MCF 10A (cell line): ENCODE measurements around the gene DCST1. TPM values are rescaled to one million over a fixed set of nuclear protein-coding genes. Genes with fewer than 3 reads are reported as not detected.
A peak's percentile ranks its signal among the peaks of the same experiment; 100 is the strongest.

ENCODE experiments used
- BruUV-seq: library from RNA; stranded (reverse); fragments of 400-500 nt; replicated peaks from 2 replicates; lab custom pipeline; 2021; lab: Mats Ljungman, UMichigan
- CTCF ChIA-PET: fragments of 300-600 bp; sonication (Branson Sonifier 250); formaldehyde crosslinking; extraction: SDS; loops from one replicate; lab custom pipeline; 2021; ENCODE audit warnings: antibody characterized with exemption, inconsistent platforms; lab: Yijun Ruan, JAX
- POLR2A ChIA-PET: fragments of 300-600, 350-650 bp; sonication (Branson Sonifier 250); formaldehyde crosslinking; extraction: SDS; loops from one replicate; lab custom pipeline; 2020; ENCODE audit warnings: antibody characterized with exemption, inconsistent platforms; lab: Yijun Ruan, JAX
- DNase-seq: peaks from one replicate; pipeline ENCODE4 v3.0.0-alpha.2; 2018; ENCODE audit not compliant: unreplicated experiment
- H3K27ac Mint-ChIP-seq: one replicate; pipeline ENCODE4 v1.8.0; 2022; ENCODE audit warnings: mild to moderate bottlenecking, low read depth, mixed read lengths; ENCODE audit not compliant: unreplicated experiment
- H3K27me3 Mint-ChIP-seq: one replicate; pipeline ENCODE4 v1.8.0; 2022; ENCODE audit warnings: mixed read lengths; ENCODE audit not compliant: insufficient read depth, unreplicated experiment
- H3K36me3 Mint-ChIP-seq: one replicate; pipeline ENCODE4 v1.8.0; 2022; ENCODE audit warnings: mild to moderate bottlenecking, moderate library complexity, mixed read lengths; ENCODE audit not compliant: insufficient read depth, unreplicated experiment
- H3K4me1 Mint-ChIP-seq: one replicate; pipeline ENCODE4 v1.8.0; 2022; ENCODE audit warnings: mixed read lengths; ENCODE audit not compliant: insufficient read depth, unreplicated experiment
- H3K4me3 Mint-ChIP-seq: one replicate; pipeline ENCODE4 v1.8.0; 2022; ENCODE audit warnings: mild to moderate bottlenecking, moderate library complexity, mixed read lengths; ENCODE audit not compliant: unreplicated experiment
- H3K9me3 Mint-ChIP-seq: one replicate; pipeline ENCODE4 v1.8.0; 2022; ENCODE audit warnings: mixed read lengths; ENCODE audit not compliant: unreplicated experiment
- intact Hi-C: fragments of 100-400 bp; cut with micrococcal nuclease; formaldehyde crosslinking; loops from 2 replicates; pipeline ENCODE4 v1.14.1; 2022
- total RNA-seq: library from RNA; stranded (reverse); gene quantifications from 2 replicates; pipeline ENCODE4 v1.2.3, GENCODE V29; 2022
- TF ChIP-seq, protein P1 (sequence below): fragments of 200-600 bp; IDR thresholded peaks from one replicate; pipeline ENCODE4 v1.8.0; 2022; ENCODE audit warnings: antibody characterized with exemption, mild to moderate bottlenecking; ENCODE audit not compliant: unreplicated experiment

Gene DCST1
- total RNA-seq, 1 experiment from 2014 or later = 0.21 TPM

DNA sequence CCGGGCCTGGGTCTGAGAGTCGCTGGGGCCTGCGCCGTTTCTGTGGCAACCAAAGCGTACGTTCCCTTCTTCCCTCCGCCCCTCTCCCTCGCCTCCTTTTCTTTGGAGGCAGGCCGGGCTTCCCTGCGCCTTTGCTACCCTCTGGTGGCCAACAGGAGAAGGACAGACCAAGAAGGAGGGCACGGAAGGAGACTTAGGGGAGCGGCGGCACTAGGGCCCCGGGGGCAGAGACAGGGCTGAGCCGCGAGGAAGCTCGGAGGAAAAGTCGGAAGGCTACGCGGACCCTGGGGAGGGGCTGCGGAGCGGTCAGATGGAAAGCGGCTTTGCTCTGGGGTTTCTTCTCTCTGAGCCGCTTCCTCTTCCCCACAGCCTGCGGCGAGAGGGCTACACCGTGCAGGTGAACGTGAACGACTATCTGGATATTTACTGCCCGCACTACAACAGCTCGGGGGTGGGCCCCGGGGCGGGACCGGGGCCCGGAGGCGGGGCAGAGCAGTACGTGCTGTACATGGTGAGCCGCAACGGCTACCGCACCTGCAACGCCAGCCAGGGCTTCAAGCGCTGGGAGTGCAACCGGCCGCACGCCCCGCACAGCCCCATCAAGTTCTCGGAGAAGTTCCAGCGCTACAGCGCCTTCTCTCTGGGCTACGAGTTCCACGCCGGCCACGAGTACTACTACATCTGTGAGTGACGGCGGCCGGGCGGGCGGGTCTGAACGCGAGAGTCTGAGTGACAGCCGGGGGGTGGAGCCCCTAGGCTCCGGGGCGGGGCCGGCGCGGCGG, 51.3 kb downstream of the DCST1 start:
- peaks cover 19% of the 10 kb centered on the region for H3K27me3 Mint-ChIP-seq
- peaks cover 28% of the 10 kb centered on the region for H3K4me1 Mint-ChIP-seq
- POLR2A ChIA-PET = interaction anchor here (0.7 to 3.8 kb wide), 35 partner anchors 9 to 670 kb away, joined by 3 to 35 read pairs (median 6); partner anchors contain the start of genes ADAM15, CKS1B, EFNA1 and EFNA4
- TF ChIP-seq, protein P1, sequence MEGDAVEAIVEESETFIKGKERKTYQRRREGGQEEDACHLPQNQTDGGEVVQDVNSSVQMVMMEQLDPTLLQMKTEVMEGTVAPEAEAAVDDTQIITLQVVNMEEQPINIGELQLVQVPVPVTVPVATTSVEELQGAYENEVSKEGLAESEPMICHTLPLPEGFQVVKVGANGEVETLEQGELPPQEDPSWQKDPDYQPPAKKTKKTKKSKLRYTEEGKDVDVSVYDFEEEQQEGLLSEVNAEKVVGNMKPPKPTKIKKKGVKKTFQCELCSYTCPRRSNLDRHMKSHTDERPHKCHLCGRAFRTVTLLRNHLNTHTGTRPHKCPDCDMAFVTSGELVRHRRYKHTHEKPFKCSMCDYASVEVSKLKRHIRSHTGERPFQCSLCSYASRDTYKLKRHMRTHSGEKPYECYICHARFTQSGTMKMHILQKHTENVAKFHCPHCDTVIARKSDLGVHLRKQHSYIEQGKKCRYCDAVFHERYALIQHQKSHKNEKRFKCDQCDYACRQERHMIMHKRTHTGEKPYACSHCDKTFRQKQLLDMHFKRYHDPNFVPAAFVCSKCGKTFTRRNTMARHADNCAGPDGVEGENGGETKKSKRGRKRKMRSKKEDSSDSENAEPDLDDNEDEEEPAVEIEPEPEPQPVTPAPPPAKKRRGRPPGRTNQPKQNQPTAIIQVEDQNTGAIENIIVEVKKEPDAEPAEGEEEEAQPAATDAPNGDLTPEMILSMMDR = peak; percentile 89
- peak overlapping the region; percentile 96 for H3K27ac Mint-ChIP-seq
- DNase-seq = peak; percentile 98
- BruUV-seq = no TSS peak
- intact Hi-C loops = loop anchor here (1.0 kb wide), 9 partner anchors 22 to 605 kb away; partner anchors contain the start of genes EFNA4 and ZBTB7B
- H3K9me3 Mint-ChIP-seq = no peaks in the 10 kb centered on the region
- CTCF ChIA-PET = interaction anchor here (0.6 to 5.2 kb wide), 90 partner anchors 10 to 1091 kb away, joined by 3 to 78 read pairs (median 4); partner anchors contain the start of genes ADAM15, EFNA4, FLAD1 and GON4L
- no peaks in the 10 kb centered on the region for H3K36me3 Mint-ChIP-seq
- H3K4me3 Mint-ChIP-seq = peak overlapping the region; percentile 100

DNA sequence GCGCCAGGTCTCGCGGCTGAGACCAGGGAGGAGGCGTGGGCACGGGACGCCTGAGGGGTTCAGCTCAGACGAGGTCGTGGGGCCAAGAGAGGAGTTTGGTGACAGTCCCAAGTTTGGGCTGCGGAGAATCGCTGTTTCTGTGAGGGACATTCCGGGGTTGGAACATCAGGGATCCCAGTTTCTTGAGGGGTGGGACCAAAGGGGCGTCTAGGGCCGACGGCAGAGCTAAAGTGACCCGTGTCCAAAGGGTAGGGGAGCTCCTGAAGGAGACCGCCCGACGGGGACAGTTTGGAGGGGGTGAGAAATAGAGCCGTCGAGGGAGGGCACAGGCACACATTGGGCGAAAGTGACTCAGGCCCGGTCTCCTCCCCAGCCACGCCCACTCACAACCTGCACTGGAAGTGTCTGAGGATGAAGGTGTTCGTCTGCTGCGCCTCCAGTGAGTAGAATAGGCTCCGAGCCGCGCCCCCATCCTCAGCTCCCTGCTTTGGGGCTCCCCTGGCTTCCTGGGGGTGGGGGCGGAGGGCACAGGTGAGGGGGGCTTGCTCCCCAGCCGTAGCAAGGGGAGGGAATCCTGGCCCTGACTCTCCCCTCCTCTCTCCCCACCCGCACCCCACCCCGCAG, 52.0 kb downstream of the DCST1 start:
- H3K27me3 Mint-ChIP-seq = peaks cover 14% of the 10 kb centered on the region
- peaks cover 28% of the 10 kb centered on the region for H3K4me1 Mint-ChIP-seq
- ChIA-PET CTCF (interaction anchor here (0.6 to 5.2 kb wide), 84 partner anchors 10 to 1091 kb away, joined by 3 to 78 read pairs (median 5); partner anchors contain the start of genes ADAM15, EFNA4, FLAD1 and GON4L), POLR2A (interaction anchor here (0.5 to 3.8 kb wide), 28 partner anchors 13 to 606 kb away, joined by 3 to 35 read pairs (median 7); partner anchors contain the start of genes ADAM15, CKS1B, EFNA1 and EFNA4)
- DNase-seq = peak; percentile 88
- peak overlapping the region; percentile 100 for H3K4me3 Mint-ChIP-seq
- intact Hi-C loops = no loop called here
- no TSS peak for BruUV-seq
- no peaks in the 10 kb centered on the region for H3K9me3 Mint-ChIP-seq
- H3K27ac Mint-ChIP-seq = peak overlapping the region; percentile 96
- H3K36me3 Mint-ChIP-seq = no peaks in the 10 kb centered on the region
- TF ChIP-seq, protein P1 = no peak

DNA sequence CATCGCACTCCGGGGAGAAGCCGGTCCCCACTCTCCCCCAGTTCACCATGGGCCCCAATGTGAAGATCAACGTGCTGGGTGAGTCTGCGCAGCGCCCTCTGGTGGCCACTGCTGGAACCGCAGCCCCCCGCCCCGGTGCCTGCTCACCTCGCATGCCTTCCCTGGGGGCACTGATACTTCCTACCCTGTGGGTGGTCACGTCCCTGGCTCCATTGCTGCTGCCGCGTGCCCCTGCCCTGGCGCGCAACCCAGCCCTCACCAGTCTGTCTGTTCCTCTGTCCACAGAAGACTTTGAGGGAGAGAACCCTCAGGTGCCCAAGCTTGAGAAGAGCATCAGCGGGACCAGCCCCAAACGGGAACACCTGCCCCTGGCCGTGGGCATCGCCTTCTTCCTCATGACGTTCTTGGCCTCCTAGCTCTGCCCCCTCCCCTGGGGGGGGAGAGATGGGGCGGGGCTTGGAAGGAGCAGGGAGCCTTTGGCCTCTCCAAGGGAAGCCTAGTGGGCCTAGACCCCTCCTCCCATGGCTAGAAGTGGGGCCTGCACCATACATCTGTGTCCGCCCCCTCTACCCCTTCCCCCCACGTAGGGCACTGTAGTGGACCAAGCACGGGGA, 52.6 kb downstream of the DCST1 start:
- TF ChIP-seq, protein P1 = peak; percentile 100
- Mint-ChIP-seq H3K9me3 (no peaks in the 10 kb centered on the region), H3K4me1 (peaks cover 30% of the 10 kb centered on the region), H3K27me3 (peaks cover 10% of the 10 kb centered on the region), H3K27ac (no peak overlapping the region), H3K4me3 (peak overlapping the region; percentile 100), H3K36me3 (no peaks in the 10 kb centered on the region)
- POLR2A ChIA-PET = interaction anchor here (0.5 to 3.8 kb wide), 14 partner anchors 22 to 526 kb away, joined by 3 to 35 read pairs (median 14); partner anchors contain the start of genes ADAM15, CKS1B, EFNA1 and EFNA4
- CTCF ChIA-PET = interaction anchor here (0.6 to 5.2 kb wide), 31 partner anchors 9 to 606 kb away, joined by 3 to 78 read pairs (median 8); partner anchors contain the start of genes ADAM15, EFNA4, FLAD1 and KRTCAP2
- intact Hi-C loops = no loop called here
- peak; percentile 77 for DNase-seq
- no TSS peak for BruUV-seq
